Gastroesophageal sphincter (tissue), 4 donors: Measurements from ENCODE around the gene PARP12. TPM values are rescaled to one million over a fixed set of nuclear protein-coding genes. Genes with fewer than 3 reads are reported as not detected.
A peak's percentile ranks its signal among the peaks of the same experiment; 100 is the strongest.

Source experiments
- ATAC-seq: fragments of 150-250 bp; one replicate; pipeline ENCODE4 v1.9.1; 2016; ENCODE audit warnings: mild to moderate bottlenecking, moderate library complexity
- H3K27ac ChIP-seq, 4 donors: fragments of 200-600 bp; sonication (generic) in 3 of 4; 1 replicate in 3 of 4; 2 replicates in 1 of 4; pipeline ENCODE4 v1.5.1; 2016 to 2019
- H3K27me3 ChIP-seq: fragments of 200-600 bp; sonication (generic); one replicate; pipeline ENCODE4 v1.5.1; 2019
- H3K36me3 ChIP-seq, 2 donors: fragments of 200-600 bp; sonication (generic); one replicate each; pipeline ENCODE4 v1.5.1; 2019; ENCODE audit warnings: control low read depth in 1 of 2
- H3K4me1 ChIP-seq, 3 donors: fragments of 200-600 bp; sonication (generic); 1 replicate in 2 of 3; 2 replicates in 1 of 3; pipeline ENCODE4 v1.5.1; 2016 to 2019; ENCODE audit warnings: control low read depth in 2 of 3
- H3K4me3 ChIP-seq, 2 donors: fragments of 200-600 bp; sonication (generic); one replicate each; pipeline ENCODE4 v1.5.1; 2019; ENCODE audit warnings: mild to moderate bottlenecking in 1 of 2, moderate library complexity in 1 of 2
- H3K9me3 ChIP-seq, 3 donors: fragments of 200-600 bp; sonication (generic); one replicate each; pipeline ENCODE4 v1.5.1; 2017 to 2019; ENCODE audit warnings: control low read depth in 2 of 3
- EP300 ChIP-seq: sonication (generic); formaldehyde crosslinking; IDR thresholded peaks from one replicate; pipeline ENCODE4 v1.6.1; 2017; ENCODE audit warnings: antibody characterized with exemption, mild to moderate bottlenecking
- POLR2A ChIP-seq, 2 donors: fragments of 450-650 bp; IDR thresholded peaks; one replicate each; pipeline ENCODE4 v1.6.1; 2017; ENCODE audit warnings: antibody characterized with exemption in 2 of 2, mild to moderate bottlenecking in 2 of 2, moderate library complexity in 1 of 2
- POLR2AphosphoS5 ChIP-seq: sonication (generic); formaldehyde crosslinking; IDR thresholded peaks from one replicate; pipeline ENCODE4 v1.6.1; 2017; ENCODE audit warnings: antibody characterized with exemption
- WGBS, 2 donors: methylation state at CpG; one replicate each; pipeline ENCODE4 v1.1.5; 2018; ENCODE audit warnings: low coverage in 1 of 2; 5-methylcytosine and 5-hydroxymethylcytosine counted together
- total RNA-seq, 4 donors: library from RNA; depleted of rRNA; stranded (reverse); fragments of >200 nt; gene quantifications; one replicate each; pipeline ENCODE4 v1.1.0, GENCODE V29; 2016
- TF ChIP-seq, protein P1 (sequence below), 4 experiments: fragments of 200-600 bp in 2 of 4; fragments of 450-650 bp in 2 of 4; sonication (generic) in 1 of 4; IDR thresholded peaks; one replicate each; pipeline ENCODE4 v1.5.1; 2017 to 2019; ENCODE audit warnings: antibody characterized with exemption in 4 of 4, mild to moderate bottlenecking in 2 of 4, moderate library complexity in 2 of 4

PARP12 gene
- total RNA-seq, 4 donors from 2014 or later = 11.9 to 35.6 (median 18.1) TPM

GRCh38 chr7:140008755-140009610 lies 53.8 kb downstream of the PARP12 start:
- H3K27me3 ChIP-seq = peaks cover 4% of the 10 kb centered on the region
- no peaks in the 10 kb centered on the region for H3K36me3 ChIP-seq
- no peak overlapping the region for H3K27ac ChIP-seq
- WGBS, 2 donors = 82 to 87% methylated on average over 13 to 15 of the region's 16 CpGs
- H3K4me1 ChIP-seq = no peaks in the 10 kb centered on the region
- TF ChIP-seq POLR2AphosphoS5 (no peak), POLR2A (IDR thresholded peaks at IDR 0.05) (no peak), EP300 (no peak)
- TF ChIP-seq, protein P1, sequence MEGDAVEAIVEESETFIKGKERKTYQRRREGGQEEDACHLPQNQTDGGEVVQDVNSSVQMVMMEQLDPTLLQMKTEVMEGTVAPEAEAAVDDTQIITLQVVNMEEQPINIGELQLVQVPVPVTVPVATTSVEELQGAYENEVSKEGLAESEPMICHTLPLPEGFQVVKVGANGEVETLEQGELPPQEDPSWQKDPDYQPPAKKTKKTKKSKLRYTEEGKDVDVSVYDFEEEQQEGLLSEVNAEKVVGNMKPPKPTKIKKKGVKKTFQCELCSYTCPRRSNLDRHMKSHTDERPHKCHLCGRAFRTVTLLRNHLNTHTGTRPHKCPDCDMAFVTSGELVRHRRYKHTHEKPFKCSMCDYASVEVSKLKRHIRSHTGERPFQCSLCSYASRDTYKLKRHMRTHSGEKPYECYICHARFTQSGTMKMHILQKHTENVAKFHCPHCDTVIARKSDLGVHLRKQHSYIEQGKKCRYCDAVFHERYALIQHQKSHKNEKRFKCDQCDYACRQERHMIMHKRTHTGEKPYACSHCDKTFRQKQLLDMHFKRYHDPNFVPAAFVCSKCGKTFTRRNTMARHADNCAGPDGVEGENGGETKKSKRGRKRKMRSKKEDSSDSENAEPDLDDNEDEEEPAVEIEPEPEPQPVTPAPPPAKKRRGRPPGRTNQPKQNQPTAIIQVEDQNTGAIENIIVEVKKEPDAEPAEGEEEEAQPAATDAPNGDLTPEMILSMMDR (IDR thresholded peaks at IDR 0.05) = no peak
- H3K4me3 ChIP-seq = no peak overlapping the region
- H3K9me3 ChIP-seq = no peaks in the 10 kb centered on the region
- no peak for ATAC-seq

GRCh38 chr7:140007051-140007690 lies 55.6 kb downstream of the PARP12 start:
- no peaks in the 10 kb centered on the region for H3K36me3 ChIP-seq
- TF ChIP-seq POLR2AphosphoS5 (no peak), EP300 (no peak), POLR2A (IDR thresholded peaks at IDR 0.05) (no peak)
- TF ChIP-seq, protein P1 (IDR thresholded peaks at IDR 0.05) = no peak
- H3K4me1 ChIP-seq = no peaks in the 10 kb centered on the region
- no peak overlapping the region for H3K4me3 ChIP-seq
- 88 to 91% methylated on average over 4 to 8 of the region's 11 CpGs for WGBS, 2 donors
- H3K27ac ChIP-seq = no peak overlapping the region
- no peak for ATAC-seq
- no peaks in the 10 kb centered on the region for H3K9me3 ChIP-seq
- no peaks in the 10 kb centered on the region for H3K27me3 ChIP-seq

GRCh38 chr7:140006600-140006999 lies 56.2 kb downstream of the PARP12 start:
- 93% methylated on average over 3 to 6 of the region's 10 CpGs for WGBS, 2 donors
- H3K4me1 ChIP-seq = no peaks in the 10 kb centered on the region
- ATAC-seq = no peak

DNA sequence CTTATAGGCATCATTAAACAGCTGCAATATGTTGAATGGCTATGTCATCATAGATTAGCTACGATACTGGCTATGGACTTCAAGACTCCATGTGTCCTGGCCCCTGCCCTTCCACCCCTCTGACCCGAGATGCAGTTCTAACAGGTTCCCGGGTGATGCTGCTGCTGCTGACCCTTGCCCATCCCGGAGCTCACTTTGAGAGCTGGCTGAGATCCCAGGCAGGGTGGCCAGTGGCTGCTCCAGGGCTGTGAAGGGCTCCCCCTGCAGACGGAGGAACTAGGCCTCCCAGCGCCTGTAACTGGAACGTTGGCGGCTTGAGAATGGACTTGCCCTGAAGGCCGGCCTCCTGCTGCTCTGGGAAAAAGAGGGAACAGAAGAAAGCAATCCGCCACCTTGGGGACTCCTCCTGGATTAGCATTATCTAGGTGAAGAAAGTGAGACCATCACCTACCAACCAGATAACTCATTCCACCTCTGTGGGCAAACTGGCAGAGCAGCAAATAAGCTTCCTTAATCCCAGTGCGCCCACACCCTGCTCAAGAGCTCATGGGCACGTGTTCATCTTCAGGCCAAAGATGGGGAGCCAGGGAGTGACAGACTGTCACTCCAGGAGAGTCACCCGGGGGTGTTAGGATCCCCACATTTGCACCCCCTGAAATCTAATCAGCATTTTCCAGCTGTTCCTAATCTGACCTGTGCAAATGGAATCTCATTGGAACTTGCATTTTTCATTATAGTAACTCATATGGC lies 56.8 kb downstream of the PARP12 start:
- no peak for TF ChIP-seq EP300
- TF ChIP-seq, protein P1 (IDR thresholded peaks at IDR 0.05) = peak in 1 of 4 experiments; percentile 31
- no peaks in the 10 kb centered on the region for H3K9me3 ChIP-seq
- no peaks in the 10 kb centered on the region for H3K4me1 ChIP-seq
- H3K36me3 ChIP-seq = no peaks in the 10 kb centered on the region
- ATAC-seq = no peak
- WGBS, 2 donors = 58 to 72% methylated on average over 3 to 8 of the region's 13 CpGs
- no peak overlapping the region for H3K4me3 ChIP-seq
- H3K27me3 ChIP-seq = no peaks in the 10 kb centered on the region
- no peak overlapping the region for H3K27ac ChIP-seq

More at GRCh38 chr7:140006600-140006999, 56.2 kb downstream of the PARP12 start:
- Histone ChIP-seq H3K27ac (no peak overlapping the region), H3K27me3 (no peaks in the 10 kb centered on the region), H3K4me3 (no peak overlapping the region), H3K9me3 (no peaks in the 10 kb centered on the region), H3K36me3 (no peaks in the 10 kb centered on the region)
- TF ChIP-seq, protein P1 (IDR thresholded peaks at IDR 0.05) = no peak
- TF ChIP-seq POLR2A (IDR thresholded peaks at IDR 0.05) (no peak), EP300 (no peak), POLR2AphosphoS5 (no peak)
